ENCODE measurements around the gene MYO1E. TPM values are rescaled to one million over a fixed set of nuclear protein-coding genes. Genes with fewer than 3 reads are reported as not detected.

Gene MYO1E
- total and polyA plus RNA-seq, 2 of the 8 experiments (the other 6 are each of a cell fraction or from before 2014, with no cell fraction given) = 19.6 to 142 TPM

DNA sequence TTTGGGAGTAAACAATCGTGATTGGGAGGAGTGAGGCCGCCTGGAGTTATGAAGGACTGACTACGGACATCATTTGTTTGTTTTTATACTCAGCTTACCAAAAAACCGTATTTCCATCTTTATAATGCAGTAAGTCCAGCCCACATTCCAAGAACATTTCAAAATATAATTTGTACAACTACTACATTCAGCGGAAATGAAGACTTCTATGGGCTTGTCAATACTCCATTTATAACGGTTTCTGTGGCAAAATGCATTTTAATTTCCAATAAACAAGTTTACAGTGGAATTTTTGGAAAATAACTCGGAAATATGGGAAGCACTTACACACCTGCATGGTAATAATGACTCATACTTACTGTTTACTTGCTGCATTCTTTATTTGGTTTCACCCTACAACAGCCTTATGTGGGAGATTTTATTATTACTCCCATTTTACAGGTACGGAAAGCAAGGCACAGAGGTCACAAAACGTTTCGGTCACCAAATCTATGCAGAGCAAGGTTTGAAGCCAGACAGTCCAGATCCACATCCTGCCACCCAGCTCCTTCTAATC is 103.7 kb downstream of the MYO1E start (continued):
- TF ChIP-seq TCF12 (IDR thresholded peaks at IDR 0.05; ENCODE audit: low read depth, low read length) (no peak), MAX (IDR thresholded peaks at IDR 0.05) (no peak)
